MCF 10A (cell line): ENCODE measurements around the gene TNFRSF1B. TPM values are rescaled to one million over a fixed set of nuclear protein-coding genes. Genes with fewer than 3 reads are reported as not detected.

Source experiments
- BruUV-seq: library from RNA; stranded (reverse); fragments of 400-500 nt; replicated peaks from 2 replicates; lab custom pipeline; 2021; lab: Mats Ljungman, UMichigan
- CTCF ChIA-PET: fragments of 300-600 bp; sonication (Branson Sonifier 250); formaldehyde crosslinking; extraction: SDS; loops from one replicate; lab custom pipeline; 2021; ENCODE audit warnings: antibody characterized with exemption, inconsistent platforms; lab: Yijun Ruan, JAX
- POLR2A ChIA-PET: fragments of 300-600, 350-650 bp; sonication (Branson Sonifier 250); formaldehyde crosslinking; extraction: SDS; loops from one replicate; lab custom pipeline; 2020; ENCODE audit warnings: antibody characterized with exemption, inconsistent platforms; lab: Yijun Ruan, JAX
- DNase-seq: peaks from one replicate; pipeline ENCODE4 v3.0.0-alpha.2; 2018; ENCODE audit not compliant: unreplicated experiment
- H3K27ac Mint-ChIP-seq: one replicate; pipeline ENCODE4 v1.8.0; 2022; ENCODE audit warnings: mild to moderate bottlenecking, low read depth, mixed read lengths; ENCODE audit not compliant: unreplicated experiment
- H3K27me3 Mint-ChIP-seq: one replicate; pipeline ENCODE4 v1.8.0; 2022; ENCODE audit warnings: mixed read lengths; ENCODE audit not compliant: insufficient read depth, unreplicated experiment
- H3K36me3 Mint-ChIP-seq: one replicate; pipeline ENCODE4 v1.8.0; 2022; ENCODE audit warnings: mild to moderate bottlenecking, moderate library complexity, mixed read lengths; ENCODE audit not compliant: insufficient read depth, unreplicated experiment
- H3K4me1 Mint-ChIP-seq: one replicate; pipeline ENCODE4 v1.8.0; 2022; ENCODE audit warnings: mixed read lengths; ENCODE audit not compliant: insufficient read depth, unreplicated experiment
- H3K4me3 Mint-ChIP-seq: one replicate; pipeline ENCODE4 v1.8.0; 2022; ENCODE audit warnings: mild to moderate bottlenecking, moderate library complexity, mixed read lengths; ENCODE audit not compliant: unreplicated experiment
- H3K9me3 Mint-ChIP-seq: one replicate; pipeline ENCODE4 v1.8.0; 2022; ENCODE audit warnings: mixed read lengths; ENCODE audit not compliant: unreplicated experiment
- CTCF ChIP-seq: fragments of 200-600 bp; IDR thresholded peaks from one replicate; pipeline ENCODE4 v1.8.0; 2022; ENCODE audit warnings: antibody characterized with exemption, mild to moderate bottlenecking; ENCODE audit not compliant: unreplicated experiment
- intact Hi-C: fragments of 100-400 bp; cut with micrococcal nuclease; formaldehyde crosslinking; loops from 2 replicates; pipeline ENCODE4 v1.14.1; 2022
- total RNA-seq: library from RNA; stranded (reverse); gene quantifications from 2 replicates; pipeline ENCODE4 v1.2.3, GENCODE V29; 2022

Gene TNFRSF1B
- total RNA-seq, 1 experiment from 2014 or later, result not detected

DNA sequence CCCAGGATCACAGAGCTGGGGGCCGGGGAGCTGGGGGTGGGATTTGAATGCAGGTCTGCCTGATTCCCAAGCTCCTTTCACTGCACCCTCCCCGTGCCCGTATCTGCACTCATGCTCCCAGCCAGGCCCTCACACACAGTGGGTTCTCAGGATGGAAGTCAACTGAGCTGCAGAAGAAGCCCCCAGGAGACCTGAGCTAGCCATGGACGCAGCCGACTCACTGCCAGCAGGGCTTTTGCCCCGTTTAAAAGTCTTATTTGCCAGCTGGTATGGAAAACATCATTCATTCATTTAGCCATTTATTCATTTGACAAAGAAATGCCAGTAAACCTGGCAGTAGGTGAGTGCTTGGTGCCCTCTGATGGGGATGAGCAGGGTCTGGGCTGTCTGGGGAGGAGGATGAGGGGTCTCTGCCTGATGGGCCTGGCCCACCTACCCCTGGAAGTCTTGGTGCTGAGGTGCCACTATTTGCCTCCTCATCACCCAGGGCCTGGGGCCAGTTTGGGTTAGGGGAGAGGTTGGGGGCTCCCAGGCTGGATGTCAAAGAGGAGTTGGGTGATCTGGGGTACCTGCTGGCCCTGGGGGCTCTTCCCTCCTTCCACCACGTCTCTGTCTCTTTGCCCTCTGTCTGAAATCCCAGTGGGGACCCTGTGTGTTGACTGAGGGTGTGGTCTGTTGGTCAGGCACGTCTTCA is 2.8 kb downstream of the TNFRSF1B start:
- intact Hi-C loops, result no loop called here
- POLR2A ChIA-PET, result no interaction called here
- CTCF ChIA-PET, result no interaction called here
- Mint-ChIP-seq H3K27ac (no peak overlapping the region), H3K4me3 (no peak overlapping the region), H3K36me3 (no peaks in the 10 kb centered on the region), H3K4me1 (no peaks in the 10 kb centered on the region), H3K27me3 (peaks cover 9% of the 10 kb centered on the region), H3K9me3 (no peaks in the 10 kb centered on the region)
- DNase-seq, result no peak
- no peak for TF ChIP-seq CTCF
- BruUV-seq, result no TSS peak

DNA sequence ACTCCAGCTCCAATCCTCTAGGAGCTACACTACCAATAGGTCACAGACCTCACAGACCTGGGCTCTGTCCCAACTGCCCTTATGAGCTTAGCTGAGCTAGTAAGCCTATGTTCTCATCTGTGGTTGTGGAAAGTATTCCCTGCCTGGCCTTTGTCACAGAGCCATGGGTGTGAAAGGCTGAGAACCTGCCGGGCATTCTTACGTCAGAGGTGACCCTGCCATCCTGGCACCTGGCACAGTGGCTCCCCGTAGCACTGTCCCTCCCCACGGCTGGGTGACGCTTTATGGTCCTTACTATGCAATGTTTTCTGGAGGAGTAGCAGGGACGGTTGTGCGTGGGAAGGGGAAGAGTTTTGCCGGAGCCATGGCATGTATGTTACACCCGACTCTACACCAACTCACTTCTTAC is 3.5 kb downstream of the TNFRSF1B start:
- Mint-ChIP-seq H3K27me3 (peaks cover 9% of the 10 kb centered on the region), H3K9me3 (no peaks in the 10 kb centered on the region)
- CTCF ChIA-PET, result no interaction called here

GRCh38 chr1:12171206-12172041 is 4.6 kb downstream of the TNFRSF1B start:
- Mint-ChIP-seq H3K4me1 (no peaks in the 10 kb centered on the region), H3K9me3 (no peaks in the 10 kb centered on the region), H3K27me3 (peaks cover 2% of the 10 kb centered on the region), H3K27ac (no peak overlapping the region), H3K4me3 (no peak overlapping the region), H3K36me3 (no peaks in the 10 kb centered on the region)
- DNase-seq, result no peak
- CTCF ChIA-PET, result interaction anchor here (0.7 kb wide), 1 partner anchor 46 kb away, joined by 4 read pairs; no protein-coding TSS in a partner anchor
- TF ChIP-seq CTCF, result no peak
- intact Hi-C loops, result no loop called here
- no TSS peak for BruUV-seq
- POLR2A ChIA-PET, result no interaction called here

More for the DNA sequence above, 3.5 kb downstream of the TNFRSF1B start:
- H3K27ac Mint-ChIP-seq, result no peak overlapping the region
- POLR2A ChIA-PET, result no interaction called here
- H3K36me3 Mint-ChIP-seq, result no peaks in the 10 kb centered on the region
- H3K4me3 Mint-ChIP-seq, result no peak overlapping the region
- no TSS peak for BruUV-seq
- intact Hi-C loops, result no loop called here
- no peak for DNase-seq
- no peak for TF ChIP-seq CTCF
- no peaks in the 10 kb centered on the region for H3K4me1 Mint-ChIP-seq
